ENCODE results near the gene MTURN. TPM values are rescaled to one million over a fixed set of nuclear protein-coding genes. Genes with fewer than 3 reads are reported as not detected.

MTURN gene
- total and polyA plus RNA-seq, 4 donors = 13.5 to 79.6 (median 23.0) TPM

GRCh38 chr7:30166155-30166840 is 31.5 kb downstream of the MTURN start:
- TF ChIP-seq, protein P1, sequence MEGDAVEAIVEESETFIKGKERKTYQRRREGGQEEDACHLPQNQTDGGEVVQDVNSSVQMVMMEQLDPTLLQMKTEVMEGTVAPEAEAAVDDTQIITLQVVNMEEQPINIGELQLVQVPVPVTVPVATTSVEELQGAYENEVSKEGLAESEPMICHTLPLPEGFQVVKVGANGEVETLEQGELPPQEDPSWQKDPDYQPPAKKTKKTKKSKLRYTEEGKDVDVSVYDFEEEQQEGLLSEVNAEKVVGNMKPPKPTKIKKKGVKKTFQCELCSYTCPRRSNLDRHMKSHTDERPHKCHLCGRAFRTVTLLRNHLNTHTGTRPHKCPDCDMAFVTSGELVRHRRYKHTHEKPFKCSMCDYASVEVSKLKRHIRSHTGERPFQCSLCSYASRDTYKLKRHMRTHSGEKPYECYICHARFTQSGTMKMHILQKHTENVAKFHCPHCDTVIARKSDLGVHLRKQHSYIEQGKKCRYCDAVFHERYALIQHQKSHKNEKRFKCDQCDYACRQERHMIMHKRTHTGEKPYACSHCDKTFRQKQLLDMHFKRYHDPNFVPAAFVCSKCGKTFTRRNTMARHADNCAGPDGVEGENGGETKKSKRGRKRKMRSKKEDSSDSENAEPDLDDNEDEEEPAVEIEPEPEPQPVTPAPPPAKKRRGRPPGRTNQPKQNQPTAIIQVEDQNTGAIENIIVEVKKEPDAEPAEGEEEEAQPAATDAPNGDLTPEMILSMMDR (IDR thresholded peaks at IDR 0.05; ENCODE audit: control extremely low read depth, extremely low read depth) = no peak
- Histone ChIP-seq H3K9me3 (ENCODE audit: control insufficient read depth in 4 of 4, insufficient read depth in 3 of 4, low read length in 3 of 4) (no peaks in the 10 kb centered on the region), H3K4me1 (ENCODE audit: control insufficient read depth in 5 of 5, insufficient read depth in 5 of 5, low read length in 5 of 5) (peaks cover 0 to 40% (median 24%) of the 10 kb centered on the region in 5 donors), H3K27me3 (ENCODE audit: control insufficient read depth in 3 of 3, insufficient read depth in 3 of 3, low read length in 2 of 3) (no peaks in the 10 kb centered on the region), H3K36me3 (ENCODE audit: control insufficient read depth in 4 of 4, insufficient read depth in 4 of 4, low read length in 4 of 4) (peaks cover 0 to 3% (median under 1%) of the 10 kb centered on the region in 4 donors), H3K4me3 (no peak overlapping the region), H3K9ac (ENCODE audit: insufficient read depth in 1 of 2, low read length in 2 of 2) (no peak overlapping the region), H3K27ac (ENCODE audit: low read depth in 1 of 2, low read length in 1 of 2) (peak overlapping the region in 1 of 2 donors; percentile 76)
- DNase-seq (peak; percentile 59 to 69 (median 61)), ATAC-seq (ENCODE audit: insufficient read depth, low FRiP score) (no peak)
- 70 to 79% methylated on average over 12 of the region's 12 CpGs for WGBS, 2 donors

DNA sequence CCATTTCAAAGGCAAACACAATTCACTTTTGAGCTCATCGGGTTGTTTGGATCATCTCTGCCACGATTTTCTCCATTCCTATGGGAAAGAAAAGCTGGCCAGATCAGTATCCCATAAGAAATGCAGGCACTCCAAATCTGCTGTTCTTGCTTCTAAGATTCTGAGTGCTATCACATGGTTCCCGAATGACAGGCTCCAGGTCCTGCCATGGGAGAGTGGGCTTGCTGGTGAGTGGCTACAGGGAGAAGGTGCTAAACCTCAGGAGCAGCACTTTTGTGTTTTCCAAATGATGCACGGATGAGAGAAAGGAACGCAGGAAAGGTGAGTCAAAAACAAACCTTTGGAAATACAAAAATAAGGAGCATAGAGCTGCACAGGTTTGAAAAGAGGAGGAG is 32.1 kb downstream of the MTURN start:
- Histone ChIP-seq H3K9me3 (ENCODE audit: control insufficient read depth in 4 of 4, insufficient read depth in 3 of 4, low read length in 3 of 4) (no peaks in the 10 kb centered on the region), H3K9ac (ENCODE audit: insufficient read depth in 1 of 2, low read length in 2 of 2) (no peak overlapping the region), H3K4me1 (ENCODE audit: control insufficient read depth in 5 of 5, insufficient read depth in 5 of 5, low read length in 5 of 5) (peaks cover 0 to 45% (median 28%) of the 10 kb centered on the region in 5 donors), H3K36me3 (ENCODE audit: control insufficient read depth in 4 of 4, insufficient read depth in 4 of 4, low read length in 4 of 4) (peaks cover 0 to 3% (median 0%) of the 10 kb centered on the region in 4 donors), H3K27me3 (ENCODE audit: control insufficient read depth in 3 of 3, insufficient read depth in 3 of 3, low read length in 2 of 3) (no peaks in the 10 kb centered on the region), H3K4me3 (no peak overlapping the region), H3K27ac (ENCODE audit: low read depth in 1 of 2, low read length in 1 of 2) (no peak overlapping the region)
- WGBS, 2 donors = 80 to 93% methylated on average over 5 of the region's 5 CpGs
- no peak for DNase-seq
- ATAC-seq (ENCODE audit: insufficient read depth, low FRiP score) = no peak
- TF ChIP-seq, protein P1 (IDR thresholded peaks at IDR 0.05; ENCODE audit: control extremely low read depth, extremely low read depth) = no peak

- Histone ChIP-seq H3K4me1 (ENCODE audit: control insufficient read depth in 5 of 5, insufficient read depth in 5 of 5, low read length in 5 of 5) (peaks cover 0 to 50% (median 27%) of the 10 kb centered on the region in 5 donors), H3K27ac (ENCODE audit: low read depth in 1 of 2, low read length in 1 of 2) (no peak overlapping the region), H3K27me3 (ENCODE audit: control insufficient read depth in 3 of 3, insufficient read depth in 3 of 3, low read length in 2 of 3) (no peaks in the 10 kb centered on the region), H3K9ac (ENCODE audit: insufficient read depth in 1 of 2, low read length in 2 of 2) (no peak overlapping the region), H3K36me3 (ENCODE audit: control insufficient read depth in 4 of 4, insufficient read depth in 4 of 4, low read length in 4 of 4) (peaks cover 0 to 3% (median 0%) of the 10 kb centered on the region in 4 donors), H3K9me3 (ENCODE audit: control insufficient read depth in 4 of 4, insufficient read depth in 3 of 4, low read length in 3 of 4) (no peaks in the 10 kb centered on the region), H3K4me3 (no peak overlapping the region)
- 79 to 84% methylated on average over 6 of the region's 6 CpGs for WGBS, 2 donors
- ATAC-seq (ENCODE audit: insufficient read depth, low FRiP score) (no peak), DNase-seq (no peak)
- TF ChIP-seq, protein P1 (IDR thresholded peaks at IDR 0.05; ENCODE audit: control extremely low read depth, extremely low read depth) = no peak
These were observed 33.1 kb downstream of the MTURN start for GRCh38 chr7:30167901-30168300.

Measured in lung (tissue), 12 donors.